Measurements from ENCODE around the gene SERPINB4. TPM values are rescaled to one million over a fixed set of nuclear protein-coding genes. Genes with fewer than 3 reads are reported as not detected.
"Not testable (repeated sequence)": the region's sequence is repeated elsewhere in the genome, so short reads cannot be mapped to it uniquely, and the experiment has no call there.

The SERPINB4 gene
- total RNA-seq, 1 experiment from 2014 or later, result not detected

DNA sequence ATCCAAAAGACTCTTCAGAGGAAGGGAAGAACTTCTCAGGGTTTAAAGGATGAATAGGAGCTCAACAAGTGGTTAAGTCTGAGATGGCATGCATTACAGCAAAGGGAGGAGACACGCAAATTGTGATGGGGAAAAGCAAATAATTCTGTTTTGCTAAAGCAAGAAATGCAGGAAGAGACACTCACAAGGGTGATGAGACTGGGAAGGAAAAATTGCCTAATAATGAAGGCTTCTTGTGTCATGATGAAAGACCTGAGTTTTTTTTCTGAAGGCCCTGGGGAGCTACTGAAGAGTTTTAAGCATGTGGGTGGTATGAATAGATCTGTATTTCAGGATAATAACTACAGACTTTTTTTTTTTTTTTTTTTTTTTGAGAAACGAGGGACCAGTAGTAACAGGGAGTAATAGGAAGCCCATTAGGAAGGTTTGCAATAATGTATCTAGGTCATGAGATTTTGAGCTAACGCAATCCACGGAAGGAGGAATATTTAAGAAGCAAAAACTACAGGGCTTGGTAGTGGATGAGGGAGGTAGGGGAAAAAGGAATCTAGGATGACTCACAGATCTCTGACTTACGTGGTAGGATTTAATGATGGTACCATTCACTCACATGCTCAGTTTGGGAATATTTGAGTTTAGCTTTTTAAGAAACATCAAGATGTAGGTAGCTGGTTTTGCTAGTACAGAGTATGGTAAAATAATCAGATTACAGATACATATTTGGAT, 33.6 kb upstream of the SERPINB4 start:
- Mint-ChIP-seq H3K4me3 (ENCODE audit: low read depth, unreplicated experiment) (no peak overlapping the region), H3K36me3 (ENCODE audit: insufficient read depth, unreplicated experiment) (no peaks in the 10 kb centered on the region), H3K27me3 (ENCODE audit: unreplicated experiment) (no peaks in the 10 kb centered on the region), H3K27ac (ENCODE audit: unreplicated experiment) (no peak overlapping the region), H3K4me1 (ENCODE audit: low read depth, unreplicated experiment) (peaks cover 37% of the 10 kb centered on the region), H3K9me3 (ENCODE audit: low read depth, unreplicated experiment) (peaks cover 3% of the 10 kb centered on the region)
- DNase-seq, result no peak
- CTCF ChIA-PET, result interaction anchor here (0.7 to 0.9 kb wide), 2 partner anchors 64 to 135 kb away, joined by 3 to 4 read pairs; partner anchors contain the start of gene SERPINB12
- BruUV-seq (replicated peaks), result no TSS peak
- intact Hi-C loops (cut with micrococcal nuclease; ENCODE audit: unreplicated experiment), result loop anchor here (5.0 kb wide), 1 partner anchor 100 kb away; no protein-coding TSS in a partner anchor
- TF ChIP-seq, protein P1, sequence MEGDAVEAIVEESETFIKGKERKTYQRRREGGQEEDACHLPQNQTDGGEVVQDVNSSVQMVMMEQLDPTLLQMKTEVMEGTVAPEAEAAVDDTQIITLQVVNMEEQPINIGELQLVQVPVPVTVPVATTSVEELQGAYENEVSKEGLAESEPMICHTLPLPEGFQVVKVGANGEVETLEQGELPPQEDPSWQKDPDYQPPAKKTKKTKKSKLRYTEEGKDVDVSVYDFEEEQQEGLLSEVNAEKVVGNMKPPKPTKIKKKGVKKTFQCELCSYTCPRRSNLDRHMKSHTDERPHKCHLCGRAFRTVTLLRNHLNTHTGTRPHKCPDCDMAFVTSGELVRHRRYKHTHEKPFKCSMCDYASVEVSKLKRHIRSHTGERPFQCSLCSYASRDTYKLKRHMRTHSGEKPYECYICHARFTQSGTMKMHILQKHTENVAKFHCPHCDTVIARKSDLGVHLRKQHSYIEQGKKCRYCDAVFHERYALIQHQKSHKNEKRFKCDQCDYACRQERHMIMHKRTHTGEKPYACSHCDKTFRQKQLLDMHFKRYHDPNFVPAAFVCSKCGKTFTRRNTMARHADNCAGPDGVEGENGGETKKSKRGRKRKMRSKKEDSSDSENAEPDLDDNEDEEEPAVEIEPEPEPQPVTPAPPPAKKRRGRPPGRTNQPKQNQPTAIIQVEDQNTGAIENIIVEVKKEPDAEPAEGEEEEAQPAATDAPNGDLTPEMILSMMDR (IDR thresholded peaks at IDR 0.05; ENCODE audit: unreplicated experiment), result no peak

DNA sequence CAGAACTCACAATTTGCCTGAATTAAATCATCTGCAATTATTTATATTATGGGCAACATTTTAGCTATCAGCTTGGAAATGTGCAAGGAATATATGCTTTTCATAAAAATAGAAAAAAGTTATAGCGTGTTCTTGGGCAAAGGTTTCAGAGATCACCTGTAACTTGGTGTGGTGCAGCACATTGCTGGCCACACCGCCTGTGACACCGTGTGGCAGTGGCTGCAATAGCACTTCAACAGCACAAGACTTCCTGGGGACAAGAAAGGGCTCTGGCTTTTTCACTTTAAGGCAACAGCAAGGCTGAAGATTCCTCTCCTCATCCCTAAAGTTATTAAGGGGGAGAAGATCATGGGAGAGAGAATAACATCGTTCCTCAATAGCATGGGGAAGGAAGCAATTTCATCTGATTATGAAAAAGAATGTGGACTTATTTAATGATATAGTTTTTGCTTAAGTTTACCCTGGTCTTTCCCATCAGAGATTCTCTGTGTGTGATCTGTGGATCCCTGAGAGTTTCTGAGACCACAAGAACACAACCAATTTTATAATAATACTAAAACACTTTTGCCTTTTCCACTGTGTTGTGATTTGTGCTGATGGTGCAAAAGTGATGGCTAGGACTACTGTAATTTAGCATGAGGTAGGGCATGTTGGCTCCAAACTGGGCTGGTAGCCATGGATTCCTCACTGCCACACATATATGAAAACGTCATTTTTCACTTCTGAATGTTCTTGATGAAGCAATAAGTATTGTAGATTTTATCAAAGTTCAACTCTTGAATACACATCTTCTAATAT, 32.7 kb upstream of the SERPINB4 start:
- peaks cover 28% of the 10 kb centered on the region for H3K4me1 Mint-ChIP-seq (ENCODE audit: low read depth, unreplicated experiment)
- H3K36me3 Mint-ChIP-seq (ENCODE audit: insufficient read depth, unreplicated experiment), result no peaks in the 10 kb centered on the region
- TF ChIP-seq, protein P1 (IDR thresholded peaks at IDR 0.05; ENCODE audit: unreplicated experiment), result peak; percentile 70
- intact Hi-C loops (cut with micrococcal nuclease; ENCODE audit: unreplicated experiment), result loop anchor here (1.0 to 5.0 kb wide), 3 partner anchors 72 to 158 kb away; no protein-coding TSS in a partner anchor
- CTCF ChIA-PET, result interaction anchor here (0.7 to 1.0 kb wide), 2 partner anchors 65 to 135 kb away, joined by 3 to 4 read pairs; partner anchors contain the start of gene SERPINB12
- DNase-seq, result peak; percentile 65
- H3K27ac Mint-ChIP-seq (ENCODE audit: unreplicated experiment), result no peak overlapping the region
- no TSS peak for BruUV-seq (replicated peaks)
- H3K4me3 Mint-ChIP-seq (ENCODE audit: low read depth, unreplicated experiment), result no peak overlapping the region
- H3K9me3 Mint-ChIP-seq (ENCODE audit: low read depth, unreplicated experiment), result peaks cover 3% of the 10 kb centered on the region
- no peaks in the 10 kb centered on the region for H3K27me3 Mint-ChIP-seq (ENCODE audit: unreplicated experiment)

DNA sequence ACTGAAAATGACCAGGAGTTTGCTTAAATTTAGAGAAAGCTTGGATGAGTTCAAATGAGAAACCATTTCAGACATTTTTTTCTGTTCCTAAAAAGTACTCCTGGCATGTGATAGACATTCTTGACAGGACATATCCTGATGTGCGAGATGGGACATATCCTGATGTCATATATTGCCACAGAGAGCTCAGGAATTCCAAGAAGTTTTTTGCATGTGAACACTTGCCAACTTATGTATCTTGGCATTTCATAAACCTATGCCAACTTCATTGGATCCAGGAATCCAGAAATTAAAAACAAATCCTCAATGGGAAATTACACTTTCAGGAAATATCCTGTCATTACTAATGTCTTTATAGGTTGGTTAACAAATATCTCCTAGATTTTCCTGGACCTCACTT, 20.5 kb upstream of the SERPINB4 start:
- Mint-ChIP-seq H3K9me3 (ENCODE audit: low read depth, unreplicated experiment) (peaks cover 13% of the 10 kb centered on the region), H3K36me3 (ENCODE audit: insufficient read depth, unreplicated experiment) (no peaks in the 10 kb centered on the region)
- no TSS peak for BruUV-seq (replicated peaks)

DNA sequence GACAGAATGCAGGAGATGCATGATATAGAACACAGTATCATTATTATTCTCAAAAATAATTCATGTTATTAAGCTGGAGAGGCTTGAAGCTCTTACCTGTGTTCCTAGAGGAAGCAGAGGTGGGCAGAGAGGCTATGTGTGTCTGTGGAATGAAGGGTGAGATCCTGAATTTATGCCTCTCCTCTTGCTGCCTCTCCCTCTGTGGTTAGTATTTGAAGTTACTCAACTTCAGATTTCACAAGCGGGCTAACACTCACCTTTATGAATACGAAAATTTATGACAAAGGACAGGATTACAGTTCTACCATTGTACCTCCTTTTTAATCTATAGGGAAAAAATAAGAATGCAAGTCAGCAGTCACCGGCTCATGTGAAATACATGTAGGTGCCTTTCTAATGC, 17.7 kb upstream of the SERPINB4 start, which contains the start of gene SERPINB3:
SERPINB3 (minus strand) TSS at position 144 of the 400 bp plus-strand sequence. CDS start 677 bp downstream, outside the sequence.
- intact Hi-C loops (cut with micrococcal nuclease; ENCODE audit: unreplicated experiment); H3K36me3 Mint-ChIP-seq (ENCODE audit: insufficient read depth, unreplicated experiment); H3K27me3 Mint-ChIP-seq (ENCODE audit: unreplicated experiment); BruUV-seq (replicated peaks); H3K27ac Mint-ChIP-seq (ENCODE audit: unreplicated experiment); DNase-seq; H3K4me3 Mint-ChIP-seq (ENCODE audit: low read depth, unreplicated experiment); CTCF ChIA-PET: not testable (repeated sequence)
- H3K4me1 Mint-ChIP-seq (ENCODE audit: low read depth, unreplicated experiment), result peaks cover 40% of the 10 kb centered on the region
- peaks cover 10% of the 10 kb centered on the region for H3K9me3 Mint-ChIP-seq (ENCODE audit: low read depth, unreplicated experiment)

More for the DNA sequence above, 20.5 kb upstream of the SERPINB4 start:
- TF ChIP-seq, protein P1 (IDR thresholded peaks at IDR 0.05; ENCODE audit: unreplicated experiment), result no peak
- Mint-ChIP-seq H3K4me1 (ENCODE audit: low read depth, unreplicated experiment) (peaks cover 12% of the 10 kb centered on the region), H3K27ac (ENCODE audit: unreplicated experiment) (no peak overlapping the region), H3K4me3 (ENCODE audit: low read depth, unreplicated experiment) (no peak overlapping the region), H3K27me3 (ENCODE audit: unreplicated experiment) (no peaks in the 10 kb centered on the region)
- CTCF ChIA-PET, result no interaction called here
- intact Hi-C loops (cut with micrococcal nuclease; ENCODE audit: unreplicated experiment), result no loop called here
- no peak for DNase-seq

DNA sequence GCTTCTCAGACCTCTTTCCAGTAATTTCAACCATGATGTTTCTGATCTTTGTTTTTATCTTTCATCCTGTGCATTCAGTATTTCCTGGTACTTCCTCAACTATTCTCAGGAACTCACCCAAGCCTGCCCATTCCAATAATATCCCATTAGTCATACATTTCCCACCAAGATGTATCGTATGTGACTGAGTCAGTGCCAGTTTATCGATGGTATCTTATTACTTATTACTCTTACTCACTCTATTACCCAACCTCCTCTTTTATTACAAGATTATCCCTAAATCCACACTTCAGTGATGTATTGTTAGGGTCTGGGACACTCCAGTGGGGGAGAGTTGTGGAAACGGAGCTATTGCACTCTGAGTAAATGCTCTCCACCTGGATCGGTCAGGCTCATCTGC, 14.9 kb upstream of the SERPINB4 start:
- H3K27ac Mint-ChIP-seq (ENCODE audit: unreplicated experiment); DNase-seq; CTCF ChIA-PET; H3K4me3 Mint-ChIP-seq (ENCODE audit: low read depth, unreplicated experiment); intact Hi-C loops (cut with micrococcal nuclease; ENCODE audit: unreplicated experiment); H3K36me3 Mint-ChIP-seq (ENCODE audit: insufficient read depth, unreplicated experiment); H3K9me3 Mint-ChIP-seq (ENCODE audit: low read depth, unreplicated experiment); BruUV-seq (replicated peaks); H3K27me3 Mint-ChIP-seq (ENCODE audit: unreplicated experiment): not testable (repeated sequence)
- H3K4me1 Mint-ChIP-seq (ENCODE audit: low read depth, unreplicated experiment), result peaks cover 48% of the 10 kb centered on the region

DNA sequence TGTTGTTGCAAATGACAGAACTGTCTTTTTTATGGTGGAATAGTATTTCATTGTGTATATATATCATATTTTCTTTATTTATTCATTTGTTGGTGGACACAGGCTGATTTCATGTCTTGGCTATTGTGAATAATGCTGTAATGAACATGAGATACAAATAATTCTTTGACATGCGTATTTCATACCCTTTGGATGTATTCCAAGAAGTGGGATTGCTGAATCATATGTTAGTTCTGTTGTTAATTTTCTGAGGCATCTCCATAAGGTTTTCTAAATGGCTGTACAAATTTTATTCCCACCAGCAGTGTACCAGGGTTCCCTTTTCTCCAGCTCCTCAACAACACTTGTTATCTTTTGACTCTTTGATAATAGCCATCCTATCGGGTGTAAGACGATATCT, 6.2 kb upstream of the SERPINB4 start:
- H3K27ac Mint-ChIP-seq (ENCODE audit: unreplicated experiment); H3K9me3 Mint-ChIP-seq (ENCODE audit: low read depth, unreplicated experiment); BruUV-seq (replicated peaks); H3K27me3 Mint-ChIP-seq (ENCODE audit: unreplicated experiment); DNase-seq; H3K36me3 Mint-ChIP-seq (ENCODE audit: insufficient read depth, unreplicated experiment); intact Hi-C loops (cut with micrococcal nuclease; ENCODE audit: unreplicated experiment); H3K4me3 Mint-ChIP-seq (ENCODE audit: low read depth, unreplicated experiment); CTCF ChIA-PET: not testable (repeated sequence)
- peaks cover 14% of the 10 kb centered on the region for H3K4me1 Mint-ChIP-seq (ENCODE audit: low read depth, unreplicated experiment)
